OCI-LY1 (cell line): ENCODE results near the gene ARPIN.

Experiments used
- CTCF ChIP-seq: fragments of 200-600 bp; sonication (generic), shearing (Covaris generic); IDR thresholded peaks from 2 replicates; pipeline ENCODE4 v1.5.1; 2017; ENCODE audit warnings: mild to moderate bottlenecking, antibody characterized with exemption, low read length, moderate library complexity, mixed read lengths
- EZH2 ChIP-seq: fragments of 200-600 bp; sonication (generic), shearing (Covaris generic); IDR thresholded peaks from 2 replicates; pipeline ENCODE4 v1.8.0; 2017; ENCODE audit warnings: borderline replicate concordance, mixed run types, mild to moderate bottlenecking, antibody characterized with exemption, low read length, moderate library complexity, mixed read lengths

- TF ChIP-seq CTCF, result no peak
- TF ChIP-seq EZH2, result no peak
Measured at GRCh38 chr15:89877083-89877425, 35.7 kb downstream of the ARPIN start.
